GM19328 (cell line): ENCODE measurements around the gene ELK4.

Source experiments
- ATAC-seq: cut with Tn5 transposase; IDR thresholded peaks from one replicate; pipeline ENCODE4 v1.9.1; 2021; ENCODE audit warnings: mild to moderate bottlenecking, moderate library complexity; ENCODE audit not compliant: unreplicated experiment

ELK4 gene

DNA sequence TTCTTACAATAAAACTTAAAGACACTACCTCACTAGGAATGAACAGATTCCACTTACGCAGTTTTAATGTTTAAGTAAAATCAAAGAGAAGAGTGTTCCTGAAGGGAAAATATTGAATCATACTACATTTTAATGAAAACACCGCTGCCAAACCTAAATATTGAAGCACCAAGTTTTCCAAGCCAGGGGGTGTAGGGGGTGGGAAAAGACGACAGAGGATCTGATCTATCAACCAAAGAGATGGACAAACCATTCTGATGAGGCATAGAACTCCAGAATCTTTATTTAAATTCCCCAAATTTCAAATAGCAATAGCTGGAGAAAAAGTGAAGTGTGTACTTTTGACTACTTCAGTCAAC, 1.2 kb downstream of the ELK4 start:
- ATAC-seq, result no peak

GRCh38 chr1:205630241-205630640, 1.6 kb downstream of the ELK4 start:
- no peak for ATAC-seq

- ATAC-seq, result no peak
Measured at GRCh38 chr1:205629751-205630150, 2.1 kb downstream of the ELK4 start.

GRCh38 chr1:205627956-205628355, 3.9 kb downstream of the ELK4 start:
- no peak for ATAC-seq

DNA sequence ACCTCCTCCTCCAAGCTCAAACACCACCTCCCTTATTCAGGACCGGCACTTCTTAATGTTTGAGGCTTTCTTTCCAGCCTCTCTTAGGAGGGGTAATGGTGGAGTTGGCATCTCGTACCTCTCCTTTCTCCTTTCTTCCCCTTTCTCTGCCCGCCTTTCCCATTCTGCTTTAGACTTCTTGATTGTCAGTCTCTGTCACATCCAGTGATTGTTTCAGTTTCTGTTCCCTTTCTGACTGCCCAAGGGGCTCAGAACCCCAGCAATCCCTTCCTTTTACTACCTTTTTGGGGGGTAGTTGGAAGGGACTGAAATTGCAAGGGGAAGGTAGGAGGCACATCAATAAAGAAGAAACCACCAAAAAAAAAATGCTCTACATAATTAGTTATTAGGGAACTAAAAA, 5.6 kb downstream of the ELK4 start:
- ATAC-seq, result no peak

GRCh38 chr1:205623646-205624045, 8.2 kb downstream of the ELK4 start:
- no peak for ATAC-seq

GRCh38 chr1:205620269-205620668, 11.5 kb downstream of the ELK4 start:
- no peak for ATAC-seq

- ATAC-seq, result no peak
Measured at GRCh38 chr1:205619376-205619775, 12.4 kb downstream of the ELK4 start.

DNA sequence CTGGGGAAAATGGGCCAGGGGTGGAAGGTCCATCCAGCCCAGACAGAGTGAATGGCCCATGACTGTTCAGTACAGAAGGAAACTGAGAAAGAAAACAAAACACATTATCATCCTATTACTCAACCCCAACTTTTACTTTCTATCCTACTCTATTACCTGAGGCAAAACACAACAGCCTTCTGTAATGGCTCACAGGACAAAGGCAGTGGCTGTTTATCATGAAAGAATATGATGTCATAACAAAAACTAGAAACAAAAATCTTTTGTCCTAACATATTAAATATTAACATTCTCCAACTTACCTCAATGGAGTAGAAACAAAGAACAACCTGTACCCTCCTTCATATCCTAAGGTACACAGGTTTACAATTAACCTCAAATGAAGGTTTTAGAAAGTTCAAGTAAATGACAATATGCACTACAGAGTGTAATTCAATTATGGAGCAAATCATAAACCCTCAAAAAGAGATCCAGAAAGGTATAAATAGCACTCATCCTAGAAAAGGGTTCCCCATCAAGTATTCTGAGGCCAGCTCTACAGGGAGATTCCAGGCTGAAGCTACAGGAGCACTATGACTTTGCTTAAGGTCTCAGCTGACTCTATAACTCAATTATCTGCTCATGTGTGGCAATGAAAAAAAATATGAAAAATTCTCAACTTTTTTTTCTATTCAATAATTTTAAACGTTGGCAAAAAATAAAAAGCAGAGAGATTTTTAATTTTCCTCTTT, 15.1 kb downstream of the ELK4 start:
- no peak for ATAC-seq

- no peak for ATAC-seq
Measured at GRCh38 chr1:205615789-205616188, 16.0 kb downstream of the ELK4 start.

GRCh38 chr1:205613854-205614412, 17.9 kb downstream of the ELK4 start:
- no peak for ATAC-seq

GRCh38 chr1:205612556-205612955, 19.3 kb downstream of the ELK4 start:
- no peak for ATAC-seq

- no peak for ATAC-seq
Measured at GRCh38 chr1:205612104-205612503, 19.7 kb downstream of the ELK4 start.

- ATAC-seq, result no peak
Measured at GRCh38 chr1:205610901-205611466, 20.8 kb downstream of the ELK4 start.

DNA sequence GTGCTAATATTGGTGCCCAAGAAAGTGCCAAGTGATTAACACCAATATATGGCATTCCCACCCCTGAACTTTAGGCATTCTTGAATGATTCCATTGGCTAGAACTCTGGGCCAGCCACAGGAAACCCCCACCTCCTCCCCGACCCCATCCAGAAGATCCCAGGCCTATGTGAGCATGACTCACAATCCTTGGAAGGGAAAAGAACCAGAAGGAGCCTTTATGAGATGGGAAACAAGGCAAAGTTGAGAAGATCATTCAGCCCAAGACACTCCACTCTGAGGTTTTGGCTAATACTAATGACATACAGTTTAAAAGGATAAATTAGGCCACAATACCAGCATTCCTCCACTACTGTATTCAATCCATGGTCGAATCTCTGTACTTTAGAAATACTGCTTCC, 21.8 kb downstream of the ELK4 start:
- ATAC-seq, result no peak

- ATAC-seq, result no peak
Measured at GRCh38 chr1:205604825-205605505, 26.8 kb downstream of the ELK4 start.

GRCh38 chr1:205604059-205604458, 27.8 kb downstream of the ELK4 start:
- no peak for ATAC-seq

DNA sequence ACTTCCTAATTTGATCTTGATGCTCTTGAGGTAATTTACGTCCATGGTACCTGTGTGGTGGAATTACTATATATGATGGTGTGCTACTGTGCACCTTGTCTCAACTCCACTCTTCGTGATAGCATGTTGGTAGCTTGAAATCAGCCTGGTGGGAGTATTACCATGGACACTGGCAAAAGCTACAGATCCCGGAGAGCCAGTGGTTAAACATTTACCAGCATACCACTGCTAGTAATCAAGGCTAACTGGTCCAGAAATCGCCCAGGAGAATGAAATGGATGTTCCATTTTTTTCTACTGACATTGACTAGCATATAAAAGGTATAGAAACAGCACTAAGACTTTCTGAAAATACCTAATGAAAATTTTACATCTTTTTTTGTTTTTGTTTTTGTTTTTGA, 30.6 kb downstream of the ELK4 start:
- ATAC-seq, result no peak

GRCh38 chr1:205600085-205600484, 31.7 kb downstream of the ELK4 start:
- ATAC-seq, result no peak

- no peak for ATAC-seq
Measured at GRCh38 chr1:205599669-205600042, 32.2 kb downstream of the ELK4 start.

DNA sequence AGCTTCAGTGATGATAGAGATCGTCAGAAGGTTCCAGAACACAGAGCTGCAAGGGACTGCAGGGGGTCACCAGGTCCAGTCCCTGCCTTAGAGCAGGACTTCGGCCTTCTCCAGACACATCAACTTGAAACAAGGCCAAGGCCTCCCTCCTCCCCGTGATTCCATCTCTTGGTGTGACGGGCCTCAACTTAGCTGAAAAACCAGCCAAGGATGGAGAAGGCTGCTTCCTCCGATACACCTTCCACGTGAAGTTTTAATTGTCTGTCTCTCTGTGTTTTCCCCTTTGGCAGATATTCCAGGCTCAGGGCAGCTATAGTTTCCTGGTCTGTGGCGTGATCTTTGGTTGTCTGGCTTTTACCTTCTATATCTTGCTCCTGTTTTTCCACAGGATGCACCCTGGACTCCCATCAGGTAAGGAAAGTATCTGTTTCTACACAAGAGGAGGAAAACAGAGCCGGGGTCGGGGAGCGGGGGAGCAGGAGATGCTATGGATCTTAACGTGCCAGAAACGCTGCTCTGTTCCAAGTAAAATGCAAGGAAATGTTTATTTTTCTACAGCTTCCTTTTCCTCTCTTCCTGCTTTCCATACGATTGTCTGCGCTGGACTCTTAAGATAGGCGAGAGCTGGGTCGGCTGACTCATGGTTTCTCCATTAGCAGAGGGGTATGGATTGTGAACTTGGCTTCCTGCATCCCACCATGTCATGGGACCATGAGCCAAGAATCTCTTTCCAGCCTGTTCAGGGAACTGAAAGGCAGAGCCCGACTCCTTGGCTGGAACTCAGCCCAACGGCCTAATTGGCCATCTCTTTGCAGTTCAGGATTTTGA, 32.8 kb downstream of the ELK4 start:
- no peak for ATAC-seq
